GM18517 (cell line): ENCODE results near the gene CAMSAP3.

Source experiments
- ATAC-seq: cut with Tn5 transposase; IDR thresholded peaks from one replicate; pipeline ENCODE4 v1.9.1; 2021; ENCODE audit warnings: mild to moderate bottlenecking, moderate library complexity; ENCODE audit not compliant: unreplicated experiment

Gene CAMSAP3

GRCh38 chr19:7612282-7613274 lies 16.9 kb downstream of the CAMSAP3 start:
- no peak for ATAC-seq

GRCh38 chr19:7614859-7615741 lies 19.4 kb downstream of the CAMSAP3 start:
- ATAC-seq, result no peak

GRCh38 chr19:7617172-7617571 lies 21.5 kb downstream of the CAMSAP3 start:
- no peak for ATAC-seq

- no peak for ATAC-seq
Observed at GRCh38 chr19:7617735-7618134, 22.1 kb downstream of the CAMSAP3 start.

- ATAC-seq, result no peak
Observed at GRCh38 chr19:7618348-7618747, 22.7 kb downstream of the CAMSAP3 start.

GRCh38 chr19:7618771-7619510 lies 23.3 kb downstream of the CAMSAP3 start:
- ATAC-seq, result no peak

- no peak for ATAC-seq
Observed at GRCh38 chr19:7619671-7620441, 24.2 kb downstream of the CAMSAP3 start.

- no peak for ATAC-seq
Observed at GRCh38 chr19:7620442-7621412, 25.1 kb downstream of the CAMSAP3 start.

- no peak for ATAC-seq
Observed at GRCh38 chr19:7622933-7623685, 27.4 kb downstream of the CAMSAP3 start.

- no peak for ATAC-seq
Observed at GRCh38 chr19:7623725-7624603, 28.3 kb downstream of the CAMSAP3 start.

- ATAC-seq, result no peak
Observed at GRCh38 chr19:7624810-7625209, 29.1 kb downstream of the CAMSAP3 start.

GRCh38 chr19:7625763-7626372 lies 30.2 kb downstream of the CAMSAP3 start:
- no peak for ATAC-seq

- no peak for ATAC-seq
Observed at GRCh38 chr19:7627166-7627565, 31.5 kb downstream of the CAMSAP3 start.

GRCh38 chr19:7628589-7629311 lies 33.1 kb downstream of the CAMSAP3 start:
- ATAC-seq, result no peak

- peak; percentile 91 for ATAC-seq
Observed at GRCh38 chr19:7629347-7630054, 33.8 kb downstream of the CAMSAP3 start, which contains the start of the genes PET100 and XAB2. PET100 (plus strand) TSS chr19:7629793; CDS start chr19:7629834, 41 bp downstream. XAB2 (minus strand) TSS chr19:7629545; CDS start chr19:7629527, 18 bp downstream.
